GM21529 (cell line): ENCODE results near the gene FBN2.

Experiments used
- ATAC-seq: cut with Tn5 transposase; IDR thresholded peaks from one replicate; pipeline ENCODE4 v1.9.1; 2021; ENCODE audit not compliant: unreplicated experiment

The FBN2 gene

DNA sequence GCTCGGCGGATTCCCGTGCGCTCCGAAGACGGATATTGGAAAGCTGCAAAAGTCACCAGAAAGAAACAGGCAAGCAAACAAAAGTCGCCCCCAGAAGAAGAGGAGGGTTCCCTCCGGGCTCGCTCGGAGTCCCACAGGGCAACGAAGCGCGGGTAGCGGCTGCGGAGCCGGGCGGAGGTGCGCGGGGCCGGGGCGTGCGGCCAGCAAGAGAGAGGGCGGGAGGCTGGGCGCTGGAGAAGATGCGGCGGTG is at the start of gene FBN2:
Gene FBN2 (minus strand): TSS at position 246 of the 250 bp plus-strand sequence. CDS start 642 bp downstream, outside the sequence.
- ATAC-seq = no peak

DNA sequence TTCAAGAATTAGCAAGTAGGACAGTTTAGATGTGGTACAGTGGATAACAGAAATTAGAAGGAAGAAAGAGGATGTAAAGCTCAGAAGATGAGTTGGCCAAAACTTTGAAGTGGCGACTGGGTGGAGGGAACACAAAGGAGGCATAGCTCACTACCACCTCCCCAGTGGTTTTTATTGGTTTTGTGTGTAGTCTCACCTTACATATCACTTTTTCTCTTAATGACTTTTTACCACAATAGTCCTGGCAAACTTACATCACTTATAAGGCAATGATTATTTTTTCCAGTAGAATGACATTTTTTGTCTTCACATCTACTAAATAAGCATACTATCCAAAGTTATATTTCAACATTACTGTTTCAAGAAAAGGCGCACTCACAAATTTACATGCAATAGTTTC is 49.2 kb upstream of the FBN2 start:
- ATAC-seq = no peak

DNA sequence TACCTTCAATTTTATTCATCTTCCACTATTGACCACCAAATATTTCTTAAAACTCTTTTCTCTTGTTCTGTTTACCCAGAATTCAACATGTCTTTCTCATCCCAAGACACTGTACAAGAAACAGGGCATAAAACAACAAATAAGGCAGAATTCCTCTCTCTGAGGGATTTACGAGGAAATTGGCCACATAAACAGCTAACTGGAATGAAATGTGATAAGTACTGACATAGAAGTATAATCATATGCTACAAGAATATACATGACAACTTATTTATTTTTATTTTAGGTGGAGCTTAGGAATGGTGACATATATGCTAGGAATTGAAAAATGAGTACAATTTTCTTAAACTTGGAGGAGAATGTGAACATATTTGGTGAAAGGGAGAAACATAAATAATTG is 48.8 kb upstream of the FBN2 start:
- no peak for ATAC-seq

DNA sequence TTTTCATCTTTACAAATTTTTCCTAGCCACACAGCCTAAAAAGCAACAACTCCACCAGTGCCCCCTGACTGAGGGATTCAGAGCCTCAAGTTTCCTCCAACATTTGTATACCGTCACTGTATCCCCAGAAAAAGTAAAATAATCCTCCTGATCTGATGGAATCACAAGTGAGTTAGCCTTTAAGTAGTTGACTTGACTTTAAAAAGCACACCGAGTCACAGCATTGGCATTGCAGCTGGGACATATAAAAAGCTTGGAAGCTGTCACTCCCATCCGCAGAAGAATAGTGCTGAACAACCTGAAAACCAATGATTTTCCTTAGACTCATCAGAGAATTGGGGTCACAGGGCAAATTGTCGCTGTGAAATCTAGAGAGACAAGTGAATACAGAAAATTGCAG is 41.6 kb upstream of the FBN2 start:
- ATAC-seq = no peak

DNA sequence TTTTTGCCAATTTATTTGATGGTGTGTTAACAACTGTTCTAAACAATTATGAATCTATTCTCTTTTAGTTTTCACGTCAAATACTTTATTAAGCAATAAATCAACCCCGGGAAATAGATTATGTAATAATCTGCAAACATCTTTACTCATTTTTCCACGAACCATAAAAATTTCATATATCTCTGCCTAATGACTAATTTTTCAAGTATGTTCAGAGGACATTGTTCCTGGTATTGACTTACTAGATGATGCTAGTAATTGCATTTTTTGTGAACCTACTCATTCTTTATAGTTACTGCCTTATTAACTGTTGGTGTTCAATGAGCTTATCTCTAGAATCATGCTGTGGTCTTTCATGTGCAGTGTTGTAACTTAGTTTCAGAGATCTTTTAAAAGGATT is 41.0 kb upstream of the FBN2 start:
- ATAC-seq = no peak

GRCh38 chr5:128574041-128574440 is 36.0 kb upstream of the FBN2 start:
- ATAC-seq = no peak

DNA sequence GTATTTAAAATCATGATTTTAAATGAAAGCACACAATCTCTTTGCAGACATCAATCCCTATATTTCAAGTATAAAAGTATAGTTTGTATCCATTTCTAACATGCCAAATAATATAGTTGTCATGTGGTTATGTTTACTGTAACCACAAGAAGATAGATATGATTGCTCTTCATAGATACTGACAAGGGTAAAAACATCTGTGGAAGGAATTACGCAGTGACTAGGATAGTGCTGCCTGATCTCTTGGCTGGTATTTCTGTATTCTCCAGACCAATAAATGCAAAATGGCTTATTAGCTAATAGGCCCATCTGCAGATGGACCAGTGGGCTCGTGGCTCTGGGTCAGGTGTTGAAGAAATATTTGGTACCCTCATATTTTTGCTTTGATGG is 34.9 kb upstream of the FBN2 start:
- no peak for ATAC-seq

GRCh38 chr5:128572051-128572929 is 34.2 kb upstream of the FBN2 start:
- ATAC-seq = no peak

- no peak for ATAC-seq
These were observed 28.1 kb upstream of the FBN2 start for GRCh38 chr5:128566178-128566577.

- ATAC-seq = no peak
These were observed 21.6 kb upstream of the FBN2 start for GRCh38 chr5:128559300-128560297.

- no peak for ATAC-seq
These were observed 15.7 kb upstream of the FBN2 start for GRCh38 chr5:128553747-128554146.

DNA sequence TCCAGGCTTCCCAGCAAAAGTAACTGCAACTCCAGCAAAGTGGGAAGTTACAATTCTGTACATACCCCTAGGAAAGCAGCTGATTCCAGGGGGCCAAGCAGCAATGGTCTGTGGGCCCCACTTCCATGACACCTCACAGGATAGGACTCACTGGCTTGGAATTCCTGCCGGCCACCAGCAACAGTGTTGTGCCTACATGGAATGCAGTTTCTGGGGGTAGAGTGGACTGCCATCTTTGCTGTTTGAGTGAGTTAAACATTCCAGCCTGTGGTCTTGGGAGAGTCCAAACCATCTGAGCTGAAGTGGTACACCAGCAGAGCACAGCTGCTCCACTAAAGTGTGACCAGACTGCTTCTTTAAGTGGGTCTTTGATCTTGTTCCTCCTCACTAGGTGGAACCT is 13.4 kb upstream of the FBN2 start:
- no peak for ATAC-seq

GRCh38 chr5:128549496-128549895 is 11.5 kb upstream of the FBN2 start:
- no peak for ATAC-seq

DNA sequence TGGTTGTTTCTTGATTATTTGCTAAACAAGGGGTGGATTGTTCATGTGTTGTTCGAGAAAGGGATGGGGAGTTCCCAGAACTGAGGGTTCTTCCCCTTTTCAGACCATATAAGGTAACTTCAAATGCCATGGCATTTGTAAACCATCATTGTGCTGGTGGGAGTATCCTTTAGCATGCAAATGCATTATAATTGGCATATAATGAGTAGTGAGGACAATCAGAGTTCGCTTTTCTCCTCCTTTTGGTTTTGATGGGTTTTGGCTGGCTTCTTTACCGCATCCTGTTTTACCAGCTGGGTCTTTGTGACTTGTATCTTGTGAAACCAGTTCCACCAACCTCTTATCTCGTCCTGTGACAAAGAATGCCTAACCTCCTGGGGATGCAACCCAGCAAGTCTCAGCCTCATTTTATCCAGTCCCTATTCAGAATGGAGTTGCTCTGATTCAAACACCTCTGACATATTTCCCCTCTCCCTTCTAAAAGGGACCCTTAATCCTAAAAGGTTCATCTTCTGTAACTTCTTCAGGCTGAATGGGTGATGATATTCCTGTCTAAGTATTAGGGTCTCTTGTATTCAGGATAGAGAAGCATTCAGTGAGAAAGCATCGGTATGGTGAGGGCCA is 8.7 kb upstream of the FBN2 start:
- no peak for ATAC-seq

DNA sequence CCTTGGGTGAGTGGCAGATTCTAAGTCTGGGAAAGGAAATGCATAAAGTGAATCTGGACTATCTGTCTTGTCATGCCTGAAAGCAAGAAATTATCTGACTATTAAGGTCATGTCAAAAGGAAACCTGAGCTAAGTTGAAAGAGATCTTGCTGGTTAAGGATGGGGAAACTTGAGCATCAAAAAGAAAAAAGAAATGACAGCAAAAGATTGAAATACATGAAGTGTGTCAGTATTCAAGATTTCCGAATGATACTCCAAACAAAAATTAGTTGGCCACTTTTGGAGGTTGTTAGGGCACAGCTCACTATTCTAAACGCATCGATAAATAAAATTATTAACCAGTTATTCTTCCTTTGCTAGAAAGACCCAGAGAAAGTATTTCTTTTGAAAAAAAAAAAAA is 3.3 kb upstream of the FBN2 start:
- ATAC-seq = no peak

DNA sequence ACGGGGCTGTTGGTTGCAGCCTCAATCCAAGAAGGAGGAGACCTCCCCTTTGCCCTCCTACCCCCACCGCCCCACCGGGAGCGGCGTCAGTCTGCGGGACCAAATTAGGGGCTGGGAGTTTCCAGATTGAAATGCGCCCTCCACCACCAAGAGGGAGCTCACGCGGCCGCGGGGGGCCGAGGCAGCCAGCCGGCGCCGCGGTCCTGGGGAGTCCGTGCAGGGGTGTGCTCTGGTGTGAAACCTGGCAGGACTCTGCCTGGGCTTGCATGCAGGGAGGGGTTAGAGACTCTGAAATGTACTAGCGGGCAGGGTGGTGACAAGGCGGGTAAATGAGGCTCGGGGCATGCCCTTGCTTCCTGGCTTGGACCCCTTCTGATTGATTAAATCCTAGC is 989 bp upstream of the FBN2 start:
- ATAC-seq = no peak

GRCh38 chr5:128538250-128539037 is 399 bp upstream of the FBN2 start:
- ATAC-seq = no peak

DNA sequence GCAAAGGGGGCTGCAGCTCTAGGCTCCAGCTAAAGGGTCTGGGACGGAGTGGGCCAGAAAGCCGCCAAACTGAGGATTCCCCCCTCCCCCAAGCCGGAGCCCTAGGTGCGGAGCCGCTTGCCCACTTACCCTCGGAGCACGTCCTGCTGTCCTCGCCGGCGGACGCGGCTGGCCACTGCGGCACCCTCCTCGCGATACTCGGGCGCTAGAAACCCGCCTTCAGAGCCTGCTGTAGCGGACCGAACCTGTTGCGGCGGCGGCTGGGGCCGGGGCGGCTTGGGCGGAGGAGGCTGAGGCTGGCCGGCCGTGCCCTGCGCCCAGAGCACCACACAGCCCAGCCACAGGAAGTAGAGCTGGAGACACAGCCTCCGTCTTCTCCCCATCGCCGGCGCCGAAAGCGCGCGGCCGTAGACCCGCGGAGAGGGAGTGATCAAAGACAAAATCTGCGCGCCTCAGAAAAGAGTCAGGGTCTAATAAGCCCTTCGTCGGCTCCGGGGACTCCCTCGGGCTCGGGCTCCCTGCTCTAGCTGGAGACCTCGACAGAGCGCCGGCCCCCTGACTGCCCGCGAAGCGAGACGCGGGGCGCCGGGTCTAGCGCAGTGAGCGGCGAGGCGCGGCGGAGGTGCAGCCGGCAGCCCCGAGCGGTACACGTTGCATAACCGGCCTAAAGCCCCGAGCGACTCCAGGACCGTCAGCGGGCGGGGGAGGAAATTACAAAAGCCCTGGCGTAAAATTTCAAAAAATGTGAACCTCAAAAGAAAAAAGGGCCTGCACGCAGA is 635 bp downstream of the FBN2 start:
- no peak for ATAC-seq

DNA sequence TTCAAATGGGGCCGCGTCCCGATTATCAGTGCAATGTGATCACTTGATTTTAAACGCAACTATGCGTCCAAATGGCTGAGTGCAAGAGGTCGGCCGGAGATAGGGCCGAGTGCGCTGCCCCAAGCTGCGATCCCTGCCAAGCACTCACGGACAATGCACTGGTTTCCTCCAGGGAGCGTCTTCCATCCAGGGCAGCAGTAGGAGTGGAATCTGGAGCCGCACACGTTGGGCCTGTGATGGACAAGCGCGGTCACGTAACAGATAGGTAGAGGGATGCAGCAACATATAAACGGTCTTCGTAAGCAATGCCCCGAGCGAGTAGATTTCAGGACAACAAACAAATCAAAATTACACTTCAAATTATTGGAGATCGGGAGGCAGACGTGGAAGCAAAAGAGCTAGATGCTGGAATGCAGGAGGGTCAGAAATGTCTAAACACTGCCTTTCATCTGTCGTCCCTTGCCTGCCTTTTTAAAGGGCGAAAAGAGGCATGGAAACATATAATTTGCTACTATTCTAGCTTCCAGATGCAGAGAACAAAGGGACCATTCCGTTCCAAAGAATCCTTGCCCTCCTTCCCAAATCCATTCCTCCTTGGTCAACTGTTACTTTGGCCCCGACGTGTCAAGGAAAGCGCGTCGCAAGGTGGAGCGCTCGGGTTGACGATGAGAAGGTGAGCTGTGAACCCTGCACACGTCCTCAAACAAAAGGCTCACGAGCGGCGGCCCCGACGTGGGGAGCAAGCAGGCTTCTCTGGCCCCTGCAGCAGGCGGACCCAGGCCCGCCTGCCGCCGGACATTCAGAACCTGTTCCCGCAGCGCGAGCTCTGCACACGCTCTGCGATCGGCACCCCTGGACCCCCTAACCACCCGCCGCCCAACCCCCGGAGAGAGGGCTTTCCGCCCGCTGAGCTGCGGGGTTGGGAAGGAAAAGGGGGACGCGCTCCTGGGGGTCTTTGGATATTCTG is 1.5 kb downstream of the FBN2 start:
- ATAC-seq = no peak
